PC-3 (cell line): ENCODE data around the gene NDUFA8. TPM values are rescaled to one million over a fixed set of nuclear protein-coding genes. Genes with fewer than 3 reads are reported as not detected.

Experiments used
- ATAC-seq: fragments of 200-7000 bp; cut with Tn5 transposase; 2 replicates; pipeline ENCODE4 v1.9.1; 2020; ENCODE audit warnings: mild to moderate bottlenecking, moderate library complexity
- BruUV-seq: library from RNA; stranded (reverse); fragments of 400-500 nt; replicated peaks from 2 replicates; lab custom pipeline; 2021; lab: Mats Ljungman, UMichigan
- CTCF ChIA-PET: fragments of 300-600 bp; sonication (Branson Sonifier 250); formaldehyde crosslinking; loops from one replicate; lab custom pipeline; 2022; ENCODE audit warnings: antibody characterized with exemption; lab: Charles Lee
- POLR2A ChIA-PET: fragments of 300-600 bp; sonication (Branson Sonifier 250); formaldehyde crosslinking; loops from one replicate; lab custom pipeline; 2022; ENCODE audit warnings: antibody characterized with exemption; ENCODE audit not compliant: unreplicated experiment; lab: Charles Lee
- DNase-seq: peaks from one replicate; pipeline ENCODE4 v3.0.0-alpha.2; 2015
- H2AFZ ChIP-seq: fragments of 300-600 bp; sonication (generic); 2 replicates; pipeline ENCODE4 v1.6.0; 2016; ENCODE audit warnings: antibody characterized with exemption, low read length
- H3F3A ChIP-seq: fragments of 300-600 bp; sonication (generic); one replicate; pipeline ENCODE4 v1.6.0; 2017; ENCODE audit warnings: antibody characterized with exemption, low read length, control low read depth, mild to moderate bottlenecking; ENCODE audit not compliant: unreplicated experiment
- H3K27ac ChIP-seq: fragments of 300-600 bp; sonication (generic); 2 replicates; pipeline ENCODE4 v1.5.1; 2016; ENCODE audit warnings: mild to moderate bottlenecking, low read length
- H3K27me3 ChIP-seq: fragments of 300-600 bp; sonication (generic); 2 replicates; pipeline ENCODE4 v1.6.1; 2016; ENCODE audit warnings: low read length, mixed read lengths
- H3K36me3 ChIP-seq: fragments of 300-600 bp; sonication (generic); 2 replicates; pipeline ENCODE4 v1.6.1; 2016; ENCODE audit warnings: low read depth, mixed run types, low read length, mixed read lengths
- H3K4me1 ChIP-seq: fragments of 300-600 bp; sonication (generic); 2 replicates; pipeline ENCODE4 v1.5.1; 2016; ENCODE audit warnings: low read length; ENCODE audit not compliant: insufficient read depth
- H3K4me2 ChIP-seq: fragments of 300-600 bp; sonication (generic); 2 replicates; pipeline ENCODE4 v1.6.0; 2016; ENCODE audit warnings: low read length
- H3K4me3 ChIP-seq: fragments of 300-600 bp; sonication (generic); 2 replicates; pipeline ENCODE4 v1.5.1; 2016; ENCODE audit warnings: mild to moderate bottlenecking, low read length, mixed read lengths
- H3K79me2 ChIP-seq: fragments of 300-600 bp; sonication (generic); 2 replicates; pipeline ENCODE4 v1.6.1; 2017; ENCODE audit warnings: low read length, mixed read lengths
- H3K9ac ChIP-seq: fragments of 300-600 bp; sonication (generic); 2 replicates; pipeline ENCODE4 v1.6.0; 2016; ENCODE audit warnings: mild to moderate bottlenecking, low read length
- H3K9me2 ChIP-seq: fragments of 300-600 bp; sonication (generic); replicated peaks from 2 replicates; pipeline ENCODE4 v1.6.1; 2016; ENCODE audit warnings: mixed run types, low read length, mixed read lengths
- H3K9me3 ChIP-seq: fragments of 300-600 bp; sonication (generic); 2 replicates; pipeline ENCODE4 v1.6.1; 2016; ENCODE audit warnings: low read length, mixed read lengths
- H4K20me1 ChIP-seq: fragments of 300-600 bp; sonication (generic); 2 replicates; pipeline ENCODE4 v1.6.1; 2016; ENCODE audit warnings: low read length, mixed read lengths
- EZH2 ChIP-seq: fragments of 300-600 bp; sonication (generic); IDR thresholded peaks from one replicate; pipeline ENCODE4 v1.6.1; 2017; ENCODE audit warnings: antibody characterized with exemption, mild to moderate bottlenecking, low read length; ENCODE audit not compliant: unreplicated experiment
- EZH2phosphoT487 ChIP-seq: fragments of 300-600 bp; sonication (generic); IDR thresholded peaks from 2 replicates; pipeline ENCODE4 v1.6.1; 2018; ENCODE audit warnings: mild to moderate bottlenecking, antibody characterized with exemption, low read length, borderline replicate concordance
- intact Hi-C: fragments of 100-400 bp; cut with micrococcal nuclease; formaldehyde crosslinking; loops from 2 replicates; pipeline ENCODE4 v1.9.0; 2023
- total RNA-seq: library from RNA; depleted of rRNA; stranded (reverse); fragments of >200 nt; gene quantifications from 2 replicates; pipeline ENCODE4 v1.2.3, GENCODE V29; 2014
- TF ChIP-seq, protein P1 (sequence below): fragments of 300-600 bp; sonication (generic); conservative IDR thresholded peaks from 2 replicates; pipeline ENCODE4 v1.5.1; 2017; ENCODE audit warnings: antibody characterized with exemption, low read depth, mild to moderate bottlenecking, low read length

Gene NDUFA8
- total RNA-seq, 1 experiment from 2014 or later: 67.5 TPM

- Histone ChIP-seq H3F3A (no peaks in the 10 kb centered on the region), H3K4me1 (peaks cover 17% of the 10 kb centered on the region), H3K79me2 (no peaks in the 10 kb centered on the region), H3K4me3 (no peak overlapping the region), H3K27me3 (no peaks in the 10 kb centered on the region), H2AFZ (no peak overlapping the region), H3K27ac (no peak overlapping the region), H3K4me2 (no peak overlapping the region), H3K9me2 (no peaks in the 10 kb centered on the region), H3K36me3 (no peaks in the 10 kb centered on the region), H4K20me1 (no peaks in the 10 kb centered on the region), H3K9me3 (no peaks in the 10 kb centered on the region), H3K9ac (no peak overlapping the region)
- no peak for TF ChIP-seq EZH2phosphoT487
- ATAC-seq (no peak), DNase-seq (no peak)
- POLR2A ChIA-PET: interaction anchor here (0.6 kb wide), 1 partner anchor 16 kb away, joined by 4 read pairs; no protein-coding TSS in a partner anchor
- intact Hi-C loops: no loop called here
- CTCF ChIA-PET: no interaction called here
- no TSS peak for BruUV-seq
Observed at GRCh38 chr9:122186777-122187470, 27.3 kb upstream of the NDUFA8 start.

GRCh38 chr9:122186301-122186700, 26.7 kb upstream of the NDUFA8 start:
- ATAC-seq (no peak), DNase-seq (no peak)
- Histone ChIP-seq H3K9ac (no peak overlapping the region), H3K27ac (no peak overlapping the region), H3K4me1 (peaks cover 15% of the 10 kb centered on the region), H3K27me3 (no peaks in the 10 kb centered on the region), H3K4me2 (no peak overlapping the region), H3K79me2 (no peaks in the 10 kb centered on the region), H3K9me2 (no peaks in the 10 kb centered on the region), H3K4me3 (no peak overlapping the region), H3K36me3 (no peaks in the 10 kb centered on the region), H4K20me1 (no peaks in the 10 kb centered on the region), H2AFZ (no peak overlapping the region), H3F3A (no peaks in the 10 kb centered on the region), H3K9me3 (no peaks in the 10 kb centered on the region)
- intact Hi-C loops: no loop called here
- no TSS peak for BruUV-seq
- POLR2A ChIA-PET: no interaction called here
- no peak for TF ChIP-seq EZH2
- TF ChIP-seq, protein P1, sequence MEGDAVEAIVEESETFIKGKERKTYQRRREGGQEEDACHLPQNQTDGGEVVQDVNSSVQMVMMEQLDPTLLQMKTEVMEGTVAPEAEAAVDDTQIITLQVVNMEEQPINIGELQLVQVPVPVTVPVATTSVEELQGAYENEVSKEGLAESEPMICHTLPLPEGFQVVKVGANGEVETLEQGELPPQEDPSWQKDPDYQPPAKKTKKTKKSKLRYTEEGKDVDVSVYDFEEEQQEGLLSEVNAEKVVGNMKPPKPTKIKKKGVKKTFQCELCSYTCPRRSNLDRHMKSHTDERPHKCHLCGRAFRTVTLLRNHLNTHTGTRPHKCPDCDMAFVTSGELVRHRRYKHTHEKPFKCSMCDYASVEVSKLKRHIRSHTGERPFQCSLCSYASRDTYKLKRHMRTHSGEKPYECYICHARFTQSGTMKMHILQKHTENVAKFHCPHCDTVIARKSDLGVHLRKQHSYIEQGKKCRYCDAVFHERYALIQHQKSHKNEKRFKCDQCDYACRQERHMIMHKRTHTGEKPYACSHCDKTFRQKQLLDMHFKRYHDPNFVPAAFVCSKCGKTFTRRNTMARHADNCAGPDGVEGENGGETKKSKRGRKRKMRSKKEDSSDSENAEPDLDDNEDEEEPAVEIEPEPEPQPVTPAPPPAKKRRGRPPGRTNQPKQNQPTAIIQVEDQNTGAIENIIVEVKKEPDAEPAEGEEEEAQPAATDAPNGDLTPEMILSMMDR: no peak
- no peak for TF ChIP-seq EZH2phosphoT487
- CTCF ChIA-PET: no interaction called here

GRCh38 chr9:122184551-122184950, 25.0 kb upstream of the NDUFA8 start:
- Histone ChIP-seq H3K79me2 (no peaks in the 10 kb centered on the region), H3K9ac (no peak overlapping the region), H3K4me2 (no peak overlapping the region), H3K4me3 (no peak overlapping the region), H2AFZ (no peak overlapping the region), H4K20me1 (no peaks in the 10 kb centered on the region), H3K27ac (no peak overlapping the region), H3K9me3 (no peaks in the 10 kb centered on the region), H3K27me3 (no peaks in the 10 kb centered on the region), H3K4me1 (peaks cover 15% of the 10 kb centered on the region), H3F3A (no peaks in the 10 kb centered on the region), H3K9me2 (no peaks in the 10 kb centered on the region), H3K36me3 (no peaks in the 10 kb centered on the region)
- TF ChIP-seq EZH2 (no peak), EZH2phosphoT487 (no peak)
- TF ChIP-seq, protein P1: no peak
- BruUV-seq: no TSS peak
- ChIA-PET CTCF (no interaction called here), POLR2A (no interaction called here)
- intact Hi-C loops: no loop called here
- ATAC-seq (no peak), DNase-seq (no peak)
